IMR-90 (cell line): ENCODE data around the gene GATAD2A. TPM values are rescaled to one million over a fixed set of nuclear protein-coding genes. Genes with fewer than 3 reads are reported as not detected.

ENCODE experiments used
- ATAC-seq: fragments of 200-7000 bp; cut with Tn5 transposase; 2 replicates; pipeline ENCODE4 v1.9.1; 2020; ENCODE audit warnings: low read depth, mild to moderate bottlenecking, moderate library complexity
- BruUV-seq: library from RNA; stranded (reverse); fragments of 400-500 nt; replicated peaks from 2 replicates; lab custom pipeline; 2021; lab: Mats Ljungman, UMichigan
- CTCF ChIA-PET: fragments of 300-600 bp; formaldehyde crosslinking; extraction: SDS; loops from one replicate; lab custom pipeline; 2021; ENCODE audit warnings: antibody characterized with exemption; lab: Yijun Ruan, JAX
- POLR2A ChIA-PET: fragments of 300-600 bp; sonication (Branson Sonifier 250); formaldehyde crosslinking; loops from one replicate; lab custom pipeline; 2022; ENCODE audit warnings: antibody characterized with exemption; ENCODE audit not compliant: unreplicated experiment; lab: Charles Lee
- DNase-seq: peaks from one replicate; pipeline ENCODE4 v3.0.0; 2013
- H2AFZ ChIP-seq: replicated peaks from 2 replicates; pipeline ENCODE3; 2013; ENCODE audit warnings: low read length, mild to moderate bottlenecking; ENCODE audit not compliant: poor library complexity
- H2AK5ac ChIP-seq: 2 replicates; pipeline ENCODE4 v1.6.1; 2013; ENCODE audit warnings: low read depth, low read length, inconsistent platforms
- H2AK9ac ChIP-seq: replicated peaks from 2 replicates; pipeline ENCODE3; 2013; ENCODE audit warnings: mild to moderate bottlenecking, low read depth, low read length, moderate library complexity; ENCODE audit not compliant: poor library complexity
- H2BK120ac ChIP-seq: 2 replicates; pipeline ENCODE4 v1.6.1; 2013; ENCODE audit warnings: low read depth, low read length, inconsistent platforms
- H2BK15ac ChIP-seq: 3 replicates; pipeline ENCODE4 v1.6.1; 2013; ENCODE audit warnings: low read depth, low read length, inconsistent platforms
- H2BK20ac ChIP-seq: 2 replicates; pipeline ENCODE4 v1.6.1; 2013; ENCODE audit warnings: low read depth, mild to moderate bottlenecking, inconsistent platforms, low read length, moderate library complexity
- H2BK5ac ChIP-seq: 2 replicates; pipeline ENCODE4 v1.6.1; 2013; ENCODE audit warnings: mild to moderate bottlenecking, low read depth, low read length, inconsistent platforms; ENCODE audit not compliant: poor library complexity, severe bottlenecking
- H3K14ac ChIP-seq: replicated peaks from 2 replicates; pipeline ENCODE4 v1.6.1; 2013; ENCODE audit warnings: low read depth, low read length, inconsistent platforms
- H3K18ac ChIP-seq: 2 replicates; pipeline ENCODE4 v1.6.1; 2013; ENCODE audit warnings: low read depth, low read length, control low read depth
- H3K23ac ChIP-seq: 2 replicates; pipeline ENCODE4 v1.6.1; 2013; ENCODE audit warnings: low read depth, low read length, inconsistent platforms
- H3K27ac ChIP-seq: 2 replicates; pipeline ENCODE4 v1.5.1; 2013; ENCODE audit warnings: mild to moderate bottlenecking, control low read depth, low read length; ENCODE audit not compliant: insufficient read depth
- H3K27me3 ChIP-seq: 2 replicates; pipeline ENCODE4 v1.6.1; 2013; ENCODE audit warnings: low read length; ENCODE audit not compliant: control insufficient read depth, insufficient read depth
- H3K36me3 ChIP-seq: 2 replicates; pipeline ENCODE4 v1.6.1; 2013; ENCODE audit warnings: low read length, mixed read lengths; ENCODE audit not compliant: control insufficient read depth, insufficient read depth
- H3K4ac ChIP-seq: 2 replicates; pipeline ENCODE4 v1.6.1; 2013; ENCODE audit warnings: low read depth, low read length, inconsistent platforms
- H3K4me1 ChIP-seq: 2 replicates; pipeline ENCODE4 v1.6.1; 2013; ENCODE audit warnings: low read length, mixed read lengths; ENCODE audit not compliant: control insufficient read depth, insufficient read depth
- H3K4me2 ChIP-seq: 2 replicates; pipeline ENCODE4 v1.6.1; 2013; ENCODE audit warnings: low read depth, mild to moderate bottlenecking, control low read depth, low read length, moderate library complexity
- H3K4me3 ChIP-seq: 2 replicates; pipeline ENCODE4 v1.5.1; 2013; ENCODE audit warnings: low read depth, mild to moderate bottlenecking, control low read depth, low read length, moderate library complexity; ENCODE audit not compliant: insufficient read depth
- H3K56ac ChIP-seq: 2 replicates; pipeline ENCODE4 v1.6.1; 2013; ENCODE audit warnings: low read length, inconsistent platforms; ENCODE audit not compliant: insufficient read depth; ENCODE audit errors: extremely low read depth
- H3K79me1 ChIP-seq, 2 experiments: 2 replicates each; pipeline ENCODE4 v1.6.1; 2013; ENCODE audit warnings: low read length in 2 of 2, inconsistent platforms in 1 of 2, low read depth in 1 of 2
- H3K9ac ChIP-seq: 2 replicates; pipeline ENCODE4 v1.6.1; 2013; ENCODE audit warnings: low read depth, low read length, control low read depth
- H3K9me1 ChIP-seq: 2 replicates; pipeline ENCODE4 v1.6.1; 2013; ENCODE audit warnings: low read length, inconsistent platforms; ENCODE audit not compliant: insufficient read depth
- H3K9me3 ChIP-seq: 2 replicates; pipeline ENCODE4 v1.6.1; 2013; ENCODE audit warnings: low read length; ENCODE audit not compliant: control insufficient read depth, insufficient read depth
- H4K20me1 ChIP-seq: 2 replicates; pipeline ENCODE4 v1.6.1; 2013; ENCODE audit warnings: low read length, inconsistent platforms; ENCODE audit not compliant: insufficient read depth
- H4K5ac ChIP-seq: 2 replicates; pipeline ENCODE4 v1.6.1; 2013; ENCODE audit warnings: mild to moderate bottlenecking, low read depth, low read length, control low read depth
- H4K8ac ChIP-seq, 2 experiments: 2 replicates each; pipeline ENCODE4 v1.6.1; 2013; ENCODE audit warnings: low read depth in 2 of 2, low read length in 2 of 2, control low read depth in 1 of 2, inconsistent platforms in 1 of 2
- H4K91ac ChIP-seq: 2 replicates; pipeline ENCODE4 v1.6.1; 2013; ENCODE audit warnings: low read depth, low read length, inconsistent platforms; ENCODE audit not compliant: insufficient read depth
- CTCF ChIP-seq: conservative IDR thresholded peaks from 2 replicates; pipeline ENCODE4 v1.5.1; 2012; ENCODE audit warnings: mild to moderate bottlenecking, low read depth, low read length, improper control_type of control experiment
- FOS ChIP-seq: fragments of 150-350 bp; IDR thresholded peaks from 2 replicates; pipeline ENCODE4 v1.6.1; 2016; ENCODE audit warnings: low read depth, low read length
- USF2 ChIP-seq: fragments of 150-350 bp; IDR thresholded peaks from 2 replicates; pipeline ENCODE4 v1.6.1; 2017; ENCODE audit warnings: mild to moderate bottlenecking, antibody characterized with exemption, low read length, low read depth
- WGBS, 2 experiments: methylation state at CpG; one replicate each; pipeline versions ENCODE4 v1.1.5 to v1.1.7; 2013; ENCODE audit warnings: missing lambda C conversion rate in 2 of 2; ENCODE audit not compliant: insufficient read length in 1 of 2; ENCODE audit errors: extremely low coverage in 2 of 2; 5-methylcytosine and 5-hydroxymethylcytosine counted together
- dilution Hi-C: fragments of 300-500 bp; cut with HindIII; formaldehyde crosslinking; loops from one replicate; pipeline ENCODE4 v1.14.3; 2018; ENCODE audit warnings: low sequenced_read_pairs; ENCODE audit not compliant: unreplicated experiment
- in situ Hi-C: fragments of 300-500 bp; cut with MboI; formaldehyde crosslinking; loops from 3 replicates; pipeline ENCODE4 v1.14.3; 2019; ENCODE audit warnings: low sequenced_read_pairs, inconsistent platforms, mixed read lengths
- intact Hi-C: fragments of 100-400 bp; cut with micrococcal nuclease; formaldehyde crosslinking; loops from 2 replicates; pipeline ENCODE4 v1.10.0; 2022
- polyA plus RNA-seq, 3 experiments: library from polyadenylated mRNA; depleted of rRNA; stranded (reverse); fragments of >200 nt; gene quantifications; 2 replicates each; pipeline ENCODE4 v1.2.3, GENCODE V29; 2012; ENCODE audit warnings: low replicate concordance in 1 of 3
- total RNA-seq: library from RNA; depleted of rRNA; stranded (reverse); fragments of >200 nt; gene quantifications from 2 replicates; pipeline ENCODE4 v1.2.3, GENCODE V29; 2012

GATAD2A gene
- total and polyA plus RNA-seq, 2 of the 4 experiments (the other 2 are of a cell fraction), result 23.5 to 33.2 TPM

DNA sequence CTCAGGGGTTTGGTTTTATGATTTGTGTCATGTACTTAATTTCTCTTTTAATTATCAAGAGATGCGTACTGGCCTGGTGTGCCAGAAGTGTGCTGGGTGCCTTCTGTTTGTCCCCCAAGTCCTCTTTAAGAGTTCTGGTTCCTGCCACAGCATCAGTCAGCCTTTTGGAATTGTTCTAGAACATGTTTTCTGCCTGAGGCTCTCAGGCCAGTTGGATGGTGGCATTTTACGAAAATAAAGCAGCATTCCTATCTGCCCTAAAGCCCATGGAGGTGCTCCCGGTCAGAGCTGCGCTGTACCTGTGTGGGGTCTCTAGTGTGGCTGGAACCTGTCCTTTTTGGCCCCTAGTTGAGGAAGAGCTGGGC is 55.8 kb downstream of the GATAD2A start:
- TF ChIP-seq USF2 (no peak), CTCF (no peak), FOS (no peak)
- H2BK20ac ChIP-seq, result no peak overlapping the region
- H2AK5ac ChIP-seq, result peak overlapping the region; percentile 99
- peak overlapping the region; percentile 24; the same call in 1 of the 2 replicates for H4K91ac ChIP-seq
- DNase-seq (no peak), ATAC-seq (no peak)
- dilution Hi-C loops (no loop called here), intact Hi-C loops (no loop called here), in situ Hi-C loops (no loop called here)
- no peak overlapping the region for H3K56ac ChIP-seq
- H2BK5ac ChIP-seq, result peak overlapping the region; percentile 92
- H4K8ac ChIP-seq, result peak overlapping the region; percentile 53 to 98; a peak in 3 of 4 replicates
- no TSS peak for BruUV-seq
- H3K9me3 ChIP-seq, result no peaks in the 10 kb centered on the region
- ChIA-PET POLR2A (no interaction called here), CTCF (no interaction called here)
- H2BK120ac ChIP-seq, result peak overlapping the region; percentile 56; the same call in 1 of the 2 replicates
- no peak overlapping the region for H2AFZ ChIP-seq
- no peaks in the 10 kb centered on the region for H3K27me3 ChIP-seq
- H3K79me1 ChIP-seq, result peaks cover 36 to 95% of the 10 kb centered on the region in 2 experiments
- H2AK9ac ChIP-seq, result peak overlapping the region; percentile 93
- H3K4ac ChIP-seq, result peak overlapping the region; percentile 91
- H4K5ac ChIP-seq, result no peak overlapping the region; the same call in 1 of the 2 replicates
- peaks cover 74% of the 10 kb centered on the region for H4K20me1 ChIP-seq
- peaks cover 15% of the 10 kb centered on the region for H3K36me3 ChIP-seq
- peak overlapping the region; percentile 62; the same call in 1 of the 2 replicates for H3K14ac ChIP-seq
- H3K9me1 ChIP-seq, result peaks cover 68% of the 10 kb centered on the region
- no peak overlapping the region; the same call in 1 of the 2 replicates for H3K18ac ChIP-seq
- H3K4me1 ChIP-seq, result peaks cover 66% of the 10 kb centered on the region
- 0 out of 2 replicates have a peak overlapping the region, but pooled peaks have one; percentile 53 for H3K9ac ChIP-seq
- WGBS, 2 experiments, result no CpG with 5 or more reads among the region's 4 CpGs
- H3K27ac ChIP-seq, result peak overlapping the region; percentile 4
- H2BK15ac ChIP-seq, result peak overlapping the region; percentile 33; the same call in 2 of the 3 replicates
- H3K4me3 ChIP-seq, result no peak overlapping the region
- peak overlapping the region; percentile 82; the same call in 1 of the 2 replicates for H3K23ac ChIP-seq
- peak overlapping the region; percentile 59; the same call in 1 of the 2 replicates for H3K4me2 ChIP-seq
